Activated CD8-positive, alpha-beta memory T cell treated with anti-CD3 and anti-CD28 coated beads for 24 hours (primary cell): Measurements from ENCODE around the gene SLC10A2.

ENCODE experiments used
- DNase-seq: peaks from one replicate; pipeline ENCODE4 v3.0.0-alpha.2; 2020

The SLC10A2 gene

GRCh38 chr13:103044056-103044455 lies 22.2 kb downstream of the SLC10A2 start:
- no peak for DNase-seq

- no peak for DNase-seq
Measured at GRCh38 chr13:103040006-103040405, 26.2 kb downstream of the SLC10A2 start.

- DNase-seq = no peak
Measured at GRCh38 chr13:103039183-103039582, 27.0 kb downstream of the SLC10A2 start.

GRCh38 chr13:103036268-103036667 lies 29.9 kb downstream of the SLC10A2 start:
- no peak for DNase-seq

- no peak for DNase-seq
Measured at GRCh38 chr13:103033999-103034398, 32.2 kb downstream of the SLC10A2 start.

GRCh38 chr13:103031332-103031873 lies 34.8 kb downstream of the SLC10A2 start:
- no peak for DNase-seq

- DNase-seq = no peak
Measured at GRCh38 chr13:103030776-103031175, 35.4 kb downstream of the SLC10A2 start.

- no peak for DNase-seq
Measured at GRCh38 chr13:103029798-103030197, 36.4 kb downstream of the SLC10A2 start.

GRCh38 chr13:103022336-103022735 lies 43.9 kb downstream of the SLC10A2 start:
- no peak for DNase-seq

GRCh38 chr13:103018556-103018955 lies 47.7 kb downstream of the SLC10A2 start:
- DNase-seq = no peak

- no peak for DNase-seq
Measured at GRCh38 chr13:103012646-103013045, 53.6 kb downstream of the SLC10A2 start.

- no peak for DNase-seq
Measured at GRCh38 chr13:103009051-103009840, 57.0 kb downstream of the SLC10A2 start.

- no peak for DNase-seq
Measured at GRCh38 chr13:103007427-103007762, 58.8 kb downstream of the SLC10A2 start.

- DNase-seq = no peak
Measured at GRCh38 chr13:103006641-103007426, 59.4 kb downstream of the SLC10A2 start.

- DNase-seq = no peak
Measured at GRCh38 chr13:103004661-103005345, 61.4 kb downstream of the SLC10A2 start.

- DNase-seq = no peak
Measured at GRCh38 chr13:103003631-103004030, 62.6 kb downstream of the SLC10A2 start.

- no peak for DNase-seq
Measured at GRCh38 chr13:103002279-103002678, 63.9 kb downstream of the SLC10A2 start.

- no peak for DNase-seq
Measured at GRCh38 chr13:103000157-103000556, 66.1 kb downstream of the SLC10A2 start.

GRCh38 chr13:102999499-102999898 lies 66.7 kb downstream of the SLC10A2 start:
- no peak for DNase-seq
